Fibroblast of skin of scalp (primary cell): Measurements from ENCODE around the gene ZNF217. TPM values are rescaled to one million over a fixed set of nuclear protein-coding genes. Genes with fewer than 3 reads are reported as not detected.
A peak's percentile ranks its signal among the peaks of the same experiment; 100 is the strongest.
"Not testable (repeated sequence)": the region's sequence is repeated elsewhere in the genome, so short reads cannot be mapped to it uniquely, and the experiment has no call there.

Experiments
- DNase-seq: peaks from one replicate; pipeline ENCODE4 v3.0.0-alpha.2; 2013
- polyA plus RNA-seq, 2 experiments: library from polyadenylated mRNA; unstranded; fragments of 120-200 nt; gene quantifications; one replicate each; pipeline ENCODE4 v1.2.1, GENCODE V29; 2013; ENCODE audit not compliant: insufficient read length in 2 of 2

ZNF217 gene
- polyA plus RNA-seq (2013, experiment 1 of 2; ENCODE audit: insufficient read length): 23.1 TPM
- polyA plus RNA-seq (2013, experiment 2 of 2; ENCODE audit: insufficient read length): 23.2 TPM

GRCh38 chr20:53593466-53594007, at the start of gene ZNF217:
Gene ZNF217 (minus strand): TSS chr20:53593839. CDS start chr20:53582826, 11,013 bp downstream.
- DNase-seq: peak; percentile 79

GRCh38 chr20:53643031-53643832, 49.6 kb upstream of the ZNF217 start:
- peak; percentile 67 for DNase-seq

GRCh38 chr20:53642196-53643030, 48.8 kb upstream of the ZNF217 start:
- DNase-seq: peak; percentile 53

GRCh38 chr20:53639647-53640440, 46.2 kb upstream of the ZNF217 start:
- DNase-seq: no peak

GRCh38 chr20:53639128-53639527, 45.5 kb upstream of the ZNF217 start:
- no peak for DNase-seq

GRCh38 chr20:53637310-53637709, 43.7 kb upstream of the ZNF217 start:
- not testable (repeated sequence) for DNase-seq

GRCh38 chr20:53636540-53637097, 43.0 kb upstream of the ZNF217 start:
- no peak for DNase-seq

- no peak for DNase-seq
Measured at GRCh38 chr20:53635221-53635620, 41.6 kb upstream of the ZNF217 start.

- no peak for DNase-seq
Measured at GRCh38 chr20:53631909-53632662, 38.4 kb upstream of the ZNF217 start.

GRCh38 chr20:53629436-53629835, 35.8 kb upstream of the ZNF217 start:
- DNase-seq: no peak

- not testable (repeated sequence) for DNase-seq
Measured at GRCh38 chr20:53628758-53629157, 35.1 kb upstream of the ZNF217 start.

- no peak for DNase-seq
Measured at GRCh38 chr20:53628076-53628475, 34.4 kb upstream of the ZNF217 start.

- DNase-seq: not testable (repeated sequence)
Measured at GRCh38 chr20:53627001-53627400, 33.4 kb upstream of the ZNF217 start.

GRCh38 chr20:53626584-53626983, 32.9 kb upstream of the ZNF217 start:
- DNase-seq: no peak

- DNase-seq: no peak
Measured at GRCh38 chr20:53625311-53626129, 31.9 kb upstream of the ZNF217 start.

GRCh38 chr20:53624927-53625250, 31.2 kb upstream of the ZNF217 start:
- not testable (repeated sequence) for DNase-seq

- peak; percentile 75 for DNase-seq
Measured at GRCh38 chr20:53623454-53624211, 30.0 kb upstream of the ZNF217 start.

GRCh38 chr20:53623134-53623453, 29.5 kb upstream of the ZNF217 start:
- DNase-seq: no peak

GRCh38 chr20:53622247-53623133, 28.9 kb upstream of the ZNF217 start:
- DNase-seq: no peak
